GM12878 (cell line): ENCODE data around the gene SLC38A1. TPM values are rescaled to one million over a fixed set of nuclear protein-coding genes. Genes with fewer than 3 reads are reported as not detected.
A peak's percentile ranks its signal among the peaks of the same experiment; 100 is the strongest.

Experiments used
- BCL3 ChIP-seq: IDR thresholded peaks from 2 replicates; pipeline ENCODE4 v1.6.1; 2011; ENCODE audit warnings: borderline replicate concordance, low read depth, mild to moderate bottlenecking, moderate library complexity, low read length; ENCODE audit not compliant: insufficient read depth, poor library complexity, severe bottlenecking
- CREB1 ChIP-seq: IDR thresholded peaks from 2 replicates; pipeline ENCODE4 v1.6.1; 2012; ENCODE audit warnings: low read depth, mild to moderate bottlenecking, inconsistent platforms
- EED ChIP-seq: sonication (generic); IDR thresholded peaks from 2 replicates; pipeline ENCODE4 v1.6.1; 2016; ENCODE audit warnings: antibody characterized with exemption, low read depth
- ETV6 ChIP-seq, 2 experiments: fragments of 450-650 bp in 1 of 2; IDR thresholded peaks in 1 of 2; conservative IDR thresholded peaks in 1 of 2; 2 replicates each; pipeline ENCODE4 v1.6.1; 2014; ENCODE audit warnings: antibody characterized with exemption in 1 of 2, borderline replicate concordance in 1 of 2, low read depth in 1 of 2, mild to moderate bottlenecking in 1 of 2, moderate library complexity in 1 of 2
- FOXM1 ChIP-seq: IDR thresholded peaks from 2 replicates; pipeline ENCODE4 v1.6.1; 2012; ENCODE audit warnings: low read depth, mild to moderate bottlenecking, inconsistent platforms, low read length, moderate library complexity
- IKZF1 ChIP-seq: fragments of 450-650 bp; conservative IDR thresholded peaks from 2 replicates; pipeline ENCODE4 v1.6.1; 2017; ENCODE audit warnings: antibody characterized with exemption, mild to moderate bottlenecking
- MXI1 ChIP-seq: fragments of 150-350 bp; IDR thresholded peaks from 2 replicates; pipeline ENCODE4 v1.6.1; 2011; ENCODE audit warnings: low read depth, mild to moderate bottlenecking, inconsistent platforms, low read length, improper control_type of control experiment
- NR2F1 ChIP-seq: fragments of 450-650 bp; conservative IDR thresholded peaks from 2 replicates; pipeline ENCODE4 v1.6.1; 2017; ENCODE audit warnings: mild to moderate bottlenecking
- RUNX3 ChIP-seq: IDR thresholded peaks from 2 replicates; pipeline ENCODE4 v1.6.1; 2012; ENCODE audit warnings: low read length, inconsistent platforms
- SKIL ChIP-seq: fragments of 450-650 bp; IDR thresholded peaks from 2 replicates; pipeline ENCODE4 v1.6.1; 2017; ENCODE audit warnings: mild to moderate bottlenecking, low read depth, inconsistent platforms; ENCODE audit not compliant: poor library complexity, severe bottlenecking
- ZBTB11 ChIP-seq: fragments of 450-650 bp; formaldehyde crosslinking; IDR thresholded peaks from 2 replicates; pipeline ENCODE4 v1.5.0; 2022; ENCODE audit warnings: mild to moderate bottlenecking, missing genetic modification characterization
- ZNF622 ChIP-seq: fragments of 450-650 bp; IDR thresholded peaks from 2 replicates; pipeline ENCODE4 v1.6.1; 2017; ENCODE audit warnings: mild to moderate bottlenecking, inconsistent platforms
- polyA plus RNA-seq, 11 experiments: library from polyadenylated mRNA; depleted of rRNA in 4 of 11; unstranded in 6 of 11; stranded (reverse) in 5 of 11; fragments of >200 nt; fragmentation: Nextera tagmentation in 4 of 11; fragmentation: Illumina TruSeq in 1 of 11; extraction: Ambion mirVana in 4 of 11; extraction: Trizol in 1 of 11; gene quantifications; 1 replicate in 1 of 11; 2 replicates in 10 of 11; pipeline versions ENCODE4 v1.2.1 to v1.2.3, GENCODE V29; 2011 to 2016; ENCODE audit warnings: inconsistent platforms in 2 of 11, missing spikeins in 2 of 11, low read depth in 1 of 11
- total RNA-seq, 4 experiments: library from RNA; depleted of rRNA in 3 of 4; stranded (reverse); fragments of >200 nt in 3 of 4; fragmentation: Illumina TruSeq in 1 of 4; extraction: Trizol in 1 of 4; gene quantifications; 2 replicates each; pipeline versions ENCODE4 v1.2.1 to v1.2.3, GENCODE V29; 2013 to 2021
- TF ChIP-seq, protein P1 (sequence below): fragments of 450-650 bp; IDR thresholded peaks from 2 replicates; pipeline ENCODE4 v1.6.1; 2017; ENCODE audit warnings: mild to moderate bottlenecking, moderate library complexity
- TF ChIP-seq, protein P2 (sequence below): fragments of 150-350 bp; IDR thresholded peaks from 2 replicates; pipeline ENCODE4 v1.6.1; 2016; ENCODE audit warnings: low read depth, low read length

SLC38A1 gene
- total and polyA plus RNA-seq, 10 of the 15 experiments (the other 5 are each of a cell fraction or from before 2014, with no cell fraction given) = 38.1 to 191 (median 144) TPM

DNA sequence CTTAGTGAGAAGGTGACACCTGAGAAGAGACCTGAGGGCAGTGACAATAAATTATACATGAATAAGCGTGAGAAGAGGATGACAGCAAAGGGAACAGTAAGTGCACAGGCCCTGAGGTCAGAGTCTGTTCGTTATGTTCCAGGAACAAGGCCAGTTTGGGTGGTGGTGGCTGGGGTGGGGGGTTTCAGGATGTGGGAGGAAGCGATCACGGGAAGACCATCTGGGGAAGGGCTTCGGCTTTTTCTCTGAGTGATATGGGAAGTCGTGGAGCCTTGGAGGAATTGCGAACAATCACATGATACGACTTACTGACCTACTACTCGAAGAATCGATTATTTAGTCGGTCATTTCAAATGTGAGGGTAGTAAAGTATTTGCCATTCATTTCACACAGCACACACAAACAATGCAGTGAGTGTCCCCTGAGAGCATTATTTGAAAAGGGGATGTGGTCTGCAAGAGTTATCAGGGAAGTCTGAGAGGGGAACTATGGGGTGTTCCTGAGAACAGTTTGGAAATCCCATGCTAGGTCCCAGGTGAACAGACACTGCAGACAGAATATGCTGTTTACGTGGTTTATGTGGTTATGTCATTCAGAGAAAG lies 94.7 kb downstream of the SLC38A1 start (continued):
- TF ChIP-seq, protein P1, sequence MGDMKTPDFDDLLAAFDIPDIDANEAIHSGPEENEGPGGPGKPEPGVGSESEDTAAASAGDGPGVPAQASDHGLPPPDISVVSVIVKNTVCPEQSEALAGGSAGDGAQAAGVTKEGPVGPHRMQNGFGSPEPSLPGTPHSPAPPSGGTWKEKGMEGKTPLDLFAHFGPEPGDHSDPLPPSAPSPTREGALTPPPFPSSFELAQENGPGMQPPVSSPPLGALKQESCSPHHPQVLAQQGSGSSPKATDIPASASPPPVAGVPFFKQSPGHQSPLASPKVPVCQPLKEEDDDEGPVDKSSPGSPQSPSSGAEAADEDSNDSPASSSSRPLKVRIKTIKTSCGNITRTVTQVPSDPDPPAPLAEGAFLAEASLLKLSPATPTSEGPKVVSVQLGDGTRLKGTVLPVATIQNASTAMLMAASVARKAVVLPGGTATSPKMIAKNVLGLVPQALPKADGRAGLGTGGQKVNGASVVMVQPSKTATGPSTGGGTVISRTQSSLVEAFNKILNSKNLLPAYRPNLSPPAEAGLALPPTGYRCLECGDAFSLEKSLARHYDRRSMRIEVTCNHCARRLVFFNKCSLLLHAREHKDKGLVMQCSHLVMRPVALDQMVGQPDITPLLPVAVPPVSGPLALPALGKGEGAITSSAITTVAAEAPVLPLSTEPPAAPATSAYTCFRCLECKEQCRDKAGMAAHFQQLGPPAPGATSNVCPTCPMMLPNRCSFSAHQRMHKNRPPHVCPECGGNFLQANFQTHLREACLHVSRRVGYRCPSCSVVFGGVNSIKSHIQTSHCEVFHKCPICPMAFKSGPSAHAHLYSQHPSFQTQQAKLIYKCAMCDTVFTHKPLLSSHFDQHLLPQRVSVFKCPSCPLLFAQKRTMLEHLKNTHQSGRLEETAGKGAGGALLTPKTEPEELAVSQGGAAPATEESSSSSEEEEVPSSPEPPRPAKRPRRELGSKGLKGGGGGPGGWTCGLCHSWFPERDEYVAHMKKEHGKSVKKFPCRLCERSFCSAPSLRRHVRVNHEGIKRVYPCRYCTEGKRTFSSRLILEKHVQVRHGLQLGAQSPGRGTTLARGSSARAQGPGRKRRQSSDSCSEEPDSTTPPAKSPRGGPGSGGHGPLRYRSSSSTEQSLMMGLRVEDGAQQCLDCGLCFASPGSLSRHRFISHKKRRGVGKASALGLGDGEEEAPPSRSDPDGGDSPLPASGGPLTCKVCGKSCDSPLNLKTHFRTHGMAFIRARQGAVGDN = peak; percentile 41; the same call in 1 of the 2 replicates
- peak; percentile 96; the same call in 1 of the 2 replicates for TF ChIP-seq IKZF1
- peak; percentile 89; the same call in 1 of the 2 replicates for TF ChIP-seq FOXM1
- no peak for TF ChIP-seq ZBTB11 (CRISPR knock-in tag)
- TF ChIP-seq RUNX3 = peak; percentile 91
- peak; percentile 61 for TF ChIP-seq SKIL
- TF ChIP-seq CREB1 = peak; percentile 30; the same call in 1 of the 2 replicates
- peak; percentile 53 for TF ChIP-seq MXI1
- TF ChIP-seq ETV6 (conservative IDR thresholded peaks at IDR 0.05 in 1 of 2, IDR thresholded peaks at IDR 0.05 in 1 of 2; ENCODE audit: borderline replicate concordance in 1 of 2, low read depth in 1 of 2) = peak in 1 of 2 experiments; percentile 45; a peak in 1 of 4 replicates
- no peak for TF ChIP-seq ZNF622
- peak; percentile 83 for TF ChIP-seq NR2F1
- peak; percentile 89 for TF ChIP-seq EED
- peak; percentile 79 for TF ChIP-seq BCL3
- TF ChIP-seq, protein P2, sequence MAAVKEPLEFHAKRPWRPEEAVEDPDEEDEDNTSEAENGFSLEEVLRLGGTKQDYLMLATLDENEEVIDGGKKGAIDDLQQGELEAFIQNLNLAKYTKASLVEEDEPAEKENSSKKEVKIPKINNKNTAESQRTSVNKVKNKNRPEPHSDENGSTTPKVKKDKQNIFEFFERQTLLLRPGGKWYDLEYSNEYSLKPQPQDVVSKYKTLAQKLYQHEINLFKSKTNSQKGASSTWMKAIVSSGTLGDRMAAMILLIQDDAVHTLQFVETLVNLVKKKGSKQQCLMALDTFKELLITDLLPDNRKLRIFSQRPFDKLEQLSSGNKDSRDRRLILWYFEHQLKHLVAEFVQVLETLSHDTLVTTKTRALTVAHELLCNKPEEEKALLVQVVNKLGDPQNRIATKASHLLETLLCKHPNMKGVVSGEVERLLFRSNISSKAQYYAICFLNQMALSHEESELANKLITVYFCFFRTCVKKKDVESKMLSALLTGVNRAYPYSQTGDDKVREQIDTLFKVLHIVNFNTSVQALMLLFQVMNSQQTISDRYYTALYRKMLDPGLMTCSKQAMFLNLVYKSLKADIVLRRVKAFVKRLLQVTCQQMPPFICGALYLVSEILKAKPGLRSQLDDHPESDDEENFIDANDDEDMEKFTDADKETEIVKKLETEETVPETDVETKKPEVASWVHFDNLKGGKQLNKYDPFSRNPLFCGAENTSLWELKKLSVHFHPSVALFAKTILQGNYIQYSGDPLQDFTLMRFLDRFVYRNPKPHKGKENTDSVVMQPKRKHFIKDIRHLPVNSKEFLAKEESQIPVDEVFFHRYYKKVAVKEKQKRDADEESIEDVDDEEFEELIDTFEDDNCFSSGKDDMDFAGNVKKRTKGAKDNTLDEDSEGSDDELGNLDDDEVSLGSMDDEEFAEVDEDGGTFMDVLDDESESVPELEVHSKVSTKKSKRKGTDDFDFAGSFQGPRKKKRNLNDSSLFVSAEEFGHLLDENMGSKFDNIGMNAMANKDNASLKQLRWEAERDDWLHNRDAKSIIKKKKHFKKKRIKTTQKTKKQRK = no peak
